ENCODE data around the gene LRBA. TPM values are rescaled to one million over a fixed set of nuclear protein-coding genes. Genes with fewer than 3 reads are reported as not detected.

Gene LRBA
- total and polyA plus RNA-seq, 8 donors, result 7.3 to 156 (median 73.9) TPM

- 26 to 58% (median 38%) methylated on average over 8 of the region's 8 CpGs for WGBS, 5 donors
- H3K27ac ChIP-seq, result no peak overlapping the region
Measured at GRCh38 chr4:150217808-150218207, 797.3 kb downstream of the LRBA start.

GRCh38 chr4:150217192-150217591 is 797.9 kb downstream of the LRBA start:
- Histone ChIP-seq H3K27me3 (no peaks in the 10 kb centered on the region), H3K36me3 (no peaks in the 10 kb centered on the region), H3K9me3 (no peaks in the 10 kb centered on the region), H3K4me3 (no peak overlapping the region), H3K27ac (no peak overlapping the region), H3K4me1 (peaks cover 0 to 13% (median 5%) of the 10 kb centered on the region in 4 donors)
- peak in 1 of 2 donors; percentile 63 for DNase-seq
- intact Hi-C loops (cut with DNase I; ENCODE audit: low total_unique reads), result loop anchor here (10.0 kb wide), 1 partner anchor 202 kb away; no protein-coding TSS in a partner anchor
- whole genome bisulfite sequencing, 5 donors, result 28 to 46% (median 32%) methylated on average over 3 of the region's 3 CpGs
- no peak for TF ChIP-seq CTCF (IDR thresholded peaks at IDR 0.05)
- no peak for TF ChIP-seq EP300 (IDR thresholded peaks at IDR 0.05)
- TF ChIP-seq POLR2A (IDR thresholded peaks at IDR 0.05), result no peak
- no peak for TF ChIP-seq POLR2AphosphoS5 (IDR thresholded peaks at IDR 0.05)

More at GRCh38 chr4:150217808-150218207, 797.3 kb downstream of the LRBA start:
- intact Hi-C loops (cut with DNase I; ENCODE audit: low total_unique reads), result loop anchor here (10.0 kb wide), 1 partner anchor 203 kb away; no protein-coding TSS in a partner anchor
- H3K4me1 ChIP-seq, result peaks cover 0 to 13% (median 5%) of the 10 kb centered on the region in 4 donors
- no peaks in the 10 kb centered on the region for H3K27me3 ChIP-seq
- H3K9me3 ChIP-seq, result no peaks in the 10 kb centered on the region
- TF ChIP-seq POLR2AphosphoS5 (IDR thresholded peaks at IDR 0.05), result no peak
- TF ChIP-seq POLR2A (IDR thresholded peaks at IDR 0.05), result no peak
- H3K4me3 ChIP-seq, result no peak overlapping the region
- no peaks in the 10 kb centered on the region for H3K36me3 ChIP-seq
- DNase-seq, result peak in 1 of 2 donors; percentile 75

- peaks cover 0 to 13% (median 5%) of the 10 kb centered on the region in 4 donors for H3K4me1 ChIP-seq
- 84 to 94% (median 90%) methylated on average over 5 of the region's 5 CpGs for WGBS, 5 donors
- TF ChIP-seq POLR2AphosphoS5 (IDR thresholded peaks at IDR 0.05), result no peak
- TF ChIP-seq EP300 (IDR thresholded peaks at IDR 0.05), result no peak
- no peak for TF ChIP-seq CTCF (IDR thresholded peaks at IDR 0.05)
- no peak for TF ChIP-seq POLR2A (IDR thresholded peaks at IDR 0.05)
- H3K27me3 ChIP-seq, result no peaks in the 10 kb centered on the region
- H3K36me3 ChIP-seq, result no peaks in the 10 kb centered on the region
- no peak for DNase-seq
- no peak overlapping the region for H3K27ac ChIP-seq
- H3K9me3 ChIP-seq, result no peaks in the 10 kb centered on the region
- no peak overlapping the region for H3K4me3 ChIP-seq
- intact Hi-C loops (cut with DNase I; ENCODE audit: low total_unique reads), result loop anchor here (10.0 kb wide), 1 partner anchor 202 kb away; no protein-coding TSS in a partner anchor
Measured at GRCh38 chr4:150216726-150217125, 798.4 kb downstream of the LRBA start.

- H3K27ac ChIP-seq, result no peak overlapping the region
- H3K36me3 ChIP-seq, result no peaks in the 10 kb centered on the region
- no peak overlapping the region for H3K4me3 ChIP-seq
- WGBS, 5 donors, result 59 to 80% (median 69%) methylated on average over 3 of the region's 3 CpGs
- no peaks in the 10 kb centered on the region for H3K27me3 ChIP-seq
- intact Hi-C loops (cut with DNase I; ENCODE audit: low total_unique reads), result loop anchor here (10.0 kb wide), 1 partner anchor 201 kb away; no protein-coding TSS in a partner anchor
- no peaks in the 10 kb centered on the region for H3K9me3 ChIP-seq
- H3K4me1 ChIP-seq, result peaks cover 0 to 13% (median 5%) of the 10 kb centered on the region in 4 donors
- TF ChIP-seq EP300 (IDR thresholded peaks at IDR 0.05) (no peak), POLR2AphosphoS5 (IDR thresholded peaks at IDR 0.05) (no peak), CTCF (IDR thresholded peaks at IDR 0.05) (no peak), POLR2A (IDR thresholded peaks at IDR 0.05) (no peak)
- DNase-seq, result peak in 1 of 2 donors; percentile 22
Measured at GRCh38 chr4:150215601-150216000, 799.5 kb downstream of the LRBA start.

Small RNA genes lying within 50 kb of the gene (small RNA-seq; reads per million reads assigned to genes)
- 0 reads per million in 4 donors for gene RNA5SP168

Other genes with a start within 250 kb of the LRBA start
- 1,000 to 10,000 TPM; 1,579 to 3,445 (median 2,881) TPM for gene RPS3A, start 84.3 kb upstream of the LRBA start, total RNA-seq
- 1,000 to 10,000 TPM; 3,008 to 5,449 (median 3,910) TPM for gene RPS3A, start 84.3 kb upstream of the LRBA start, polyA plus RNA-seq

All from stomach (tissue), 9 donors.